Measurements from ENCODE around the gene ITGA2B. TPM values are rescaled to one million over a fixed set of nuclear protein-coding genes. Genes with fewer than 3 reads are reported as not detected.
A peak's percentile ranks its signal among the peaks of the same experiment; 100 is the strongest.
"Not testable (repeated sequence)": the region's sequence is repeated elsewhere in the genome, so short reads cannot be mapped to it uniquely, and the experiment has no call there.

Gene ITGA2B
- total and polyA plus RNA-seq, 11 donors: 0.16 to 1.8 (median 0.34) TPM

GRCh38 chr17:44374306-44375195 lies 14.9 kb downstream of the ITGA2B start:
- 34 to 58% (median 42%) methylated on average over 9 to 31 of the region's 31 CpGs for WGBS, 4 donors
- peaks cover 0 to 17% (median 3%) of the 10 kb centered on the region in 12 donors for H3K4me1 ChIP-seq
- H3K27ac ChIP-seq: no peak overlapping the region
- H3K36me3 ChIP-seq: no peaks in the 10 kb centered on the region
- no peak overlapping the region for H3K4me3 ChIP-seq
- TF ChIP-seq POLR2A (IDR thresholded peaks at IDR 0.05): no peak
- no peak for TF ChIP-seq CTCF (IDR thresholded peaks at IDR 0.05)
- ATAC-seq: peak in 3 of 4 donors; percentile 24 to 31 (median 30)
- DNase-seq: no peak
- peaks cover 0 to 11% (median 0%) of the 10 kb centered on the region in 9 donors for H3K27me3 ChIP-seq
- no peaks in the 10 kb centered on the region for H3K9me3 ChIP-seq
- intact Hi-C loops (cut with DNase I): no loop called here

- TF ChIP-seq CTCF (IDR thresholded peaks at IDR 0.05) (no peak), POLR2A (IDR thresholded peaks at IDR 0.05) (no peak)
- Histone ChIP-seq H3K27me3 (peaks cover 0 to 11% (median 2%) of the 10 kb centered on the region in 9 donors), H3K4me3 (no peak overlapping the region), H3K36me3 (no peaks in the 10 kb centered on the region), H3K9me3 (no peaks in the 10 kb centered on the region), H3K4me1 (peaks cover 0 to 17% (median 3%) of the 10 kb centered on the region in 12 donors), H3K27ac (no peak overlapping the region)
- intact Hi-C loops (cut with DNase I): no loop called here
- DNase-seq (peak in 1 of 5 donors; percentile 20), ATAC-seq (no peak)
- 73 to 81% (median 78%) methylated on average over 10 of the region's 10 CpGs for WGBS, 4 donors
These were observed 17.4 kb downstream of the ITGA2B start for GRCh38 chr17:44372036-44372435.

GRCh38 chr17:44369414-44370023 lies 19.9 kb downstream of the ITGA2B start:
- WGBS, 4 donors: 66 to 69% (median 67%) methylated on average over 13 to 17 of the region's 17 CpGs
- H3K9me3 ChIP-seq; H3K4me1 ChIP-seq; DNase-seq; H3K36me3 ChIP-seq; ATAC-seq; H3K27ac ChIP-seq; H3K4me3 ChIP-seq; intact Hi-C loops (cut with DNase I): not testable (repeated sequence)
- peaks cover 0 to 16% (median 2%) of the 10 kb centered on the region in 9 donors for H3K27me3 ChIP-seq

- 88 to 92% (median 91%) methylated on average over 20 to 42 of the region's 42 CpGs for WGBS, 4 donors
- H3K27ac ChIP-seq; H3K36me3 ChIP-seq; H3K4me1 ChIP-seq; intact Hi-C loops (cut with DNase I); H3K4me3 ChIP-seq; DNase-seq; ATAC-seq; H3K9me3 ChIP-seq: not testable (repeated sequence)
- peaks cover 0 to 16% (median 2%) of the 10 kb centered on the region in 9 donors for H3K27me3 ChIP-seq
These were observed 20.8 kb downstream of the ITGA2B start for GRCh38 chr17:44368391-44369243.
